H1 (cell line): ENCODE measurements around the gene ACVR2A.

Source experiments
- CTCF ChIP-seq, 3 experiments: IDR thresholded peaks; 1 replicate in 2 of 3; 2 replicates in 1 of 3; pipeline versions ENCODE4 v1.5.1 to v1.6.1; 2011; ENCODE audit warnings: low read length in 3 of 3, mild to moderate bottlenecking in 3 of 3, inconsistent platforms in 2 of 3, low read depth in 1 of 3, moderate library complexity in 1 of 3; ENCODE audit not compliant: insufficient read depth in 1 of 3; ENCODE audit errors: control extremely low read depth in 1 of 3
- GTF2F1 ChIP-seq: IDR thresholded peaks from 2 replicates; pipeline ENCODE4 v1.6.1; 2012; ENCODE audit warnings: low read depth, low read length, improper control_type of control experiment, borderline replicate concordance
- MAFK ChIP-seq: IDR thresholded peaks from 2 replicates; pipeline ENCODE4 v1.6.1; 2012; ENCODE audit warnings: low read depth, mild to moderate bottlenecking, improper control_type of control experiment, low read length
- MAX ChIP-seq: IDR thresholded peaks from 2 replicates; pipeline ENCODE4 v1.6.1; 2012; ENCODE audit warnings: inconsistent platforms
- POLR2A ChIP-seq, 2 experiments: IDR thresholded peaks; 1 replicate in 1 of 2; 2 replicates in 1 of 2; pipeline ENCODE4 v1.6.1; 2011; ENCODE audit warnings: low read depth in 2 of 2, low read length in 2 of 2, mild to moderate bottlenecking in 2 of 2; ENCODE audit errors: control extremely low read depth in 1 of 2
- RFX5 ChIP-seq: IDR thresholded peaks from 2 replicates; pipeline ENCODE4 v1.6.1; 2011; ENCODE audit warnings: low read depth, low read length, improper control_type of control experiment, borderline replicate concordance
- SP1 ChIP-seq: IDR thresholded peaks from 2 replicates; pipeline ENCODE4 v1.6.1; 2011; ENCODE audit warnings: low read depth, low read length
- TAF1 ChIP-seq: IDR thresholded peaks from 2 replicates; pipeline ENCODE4 v1.6.1; 2011; ENCODE audit warnings: mild to moderate bottlenecking, low read depth, low read length

- TF ChIP-seq POLR2A (IDR thresholded peaks at IDR 0.05; ENCODE audit: control extremely low read depth in 1 of 2, low read depth in 2 of 2, low read length in 2 of 2): no peak
- TF ChIP-seq MAFK: no peak
- no peak for TF ChIP-seq SP1
- no peak for TF ChIP-seq TAF1
- TF ChIP-seq CTCF (IDR thresholded peaks at IDR 0.05; ENCODE audit: control extremely low read depth in 1 of 3, insufficient read depth in 1 of 3, low read depth in 1 of 3, low read length in 3 of 3): no peak
- no peak for TF ChIP-seq RFX5
- no peak for TF ChIP-seq GTF2F1
- TF ChIP-seq MAX: no peak
Observed at GRCh38 chr2:147873859-147874483, 29.1 kb downstream of the ACVR2A start.
